ENCODE measurements around the gene EVX2. TPM values are rescaled to one million over a fixed set of nuclear protein-coding genes. Genes with fewer than 3 reads are reported as not detected.

Gene EVX2
- total RNA-seq, 1 donor: not detected

DNA sequence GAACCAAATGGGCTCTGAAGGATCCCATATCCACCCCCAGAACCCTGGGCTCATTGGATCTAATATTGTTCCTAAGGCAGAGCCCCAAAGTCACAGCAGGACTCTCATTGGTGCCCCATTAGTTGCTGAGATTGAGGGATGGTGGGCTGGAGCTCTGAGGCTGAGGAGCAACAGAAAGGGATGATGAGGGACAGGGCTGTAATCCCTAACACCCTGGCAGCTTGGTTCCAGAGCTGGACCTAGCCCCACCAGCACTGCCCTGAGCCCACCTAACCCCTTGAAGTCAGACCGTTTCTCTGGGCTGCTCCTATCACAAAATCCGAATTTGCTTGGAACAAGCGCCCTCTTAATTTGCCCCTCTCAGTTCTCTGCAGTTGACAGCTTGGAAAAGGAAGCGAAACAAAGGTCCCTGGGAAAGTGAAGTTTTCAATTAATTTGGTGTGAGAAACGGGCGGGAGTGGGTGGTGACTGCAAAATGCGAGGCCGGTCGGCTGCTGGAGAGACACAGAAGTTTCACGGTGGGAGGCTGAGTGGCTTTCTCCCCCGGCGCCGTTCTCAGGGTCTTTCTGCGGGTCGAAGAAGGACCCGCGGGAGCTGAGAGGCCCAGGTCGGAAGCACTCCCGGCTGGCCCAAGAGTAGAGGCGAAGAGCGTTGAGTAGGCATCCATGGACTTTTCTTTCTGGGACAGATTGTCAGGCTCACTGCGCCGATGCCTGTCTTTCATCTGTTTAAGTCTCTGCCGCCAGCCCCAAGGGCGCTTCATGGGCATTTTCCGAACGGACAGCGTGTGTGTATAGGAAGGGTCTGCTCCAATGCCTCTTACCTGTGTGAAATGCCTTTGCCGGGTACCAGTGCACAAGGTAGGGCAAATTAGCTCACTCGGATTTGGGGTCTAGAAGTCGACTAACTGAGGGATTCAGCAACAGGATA lies 7.8 kb upstream of the EVX2 start:
- no peak overlapping the region for H3K4me2 ChIP-seq (ENCODE audit: insufficient read depth, low read length)
- no peaks in the 10 kb centered on the region for H3K4me1 ChIP-seq (ENCODE audit: insufficient read depth, low read length)
- peaks cover 97% of the 10 kb centered on the region for H3K27me3 ChIP-seq (ENCODE audit: insufficient read depth, low read length)
- H3K4me3 ChIP-seq (ENCODE audit: insufficient read depth, low read length): no peak overlapping the region
- H3K9me3 ChIP-seq (ENCODE audit: low read depth, low read length): no peaks in the 10 kb centered on the region
- H3K79me2 ChIP-seq (ENCODE audit: insufficient read depth, low read length): no peaks in the 10 kb centered on the region
- DNase-seq (ENCODE audit: insufficient read length, low spot score, missing footprints): no peak
- TF ChIP-seq, protein P1, sequence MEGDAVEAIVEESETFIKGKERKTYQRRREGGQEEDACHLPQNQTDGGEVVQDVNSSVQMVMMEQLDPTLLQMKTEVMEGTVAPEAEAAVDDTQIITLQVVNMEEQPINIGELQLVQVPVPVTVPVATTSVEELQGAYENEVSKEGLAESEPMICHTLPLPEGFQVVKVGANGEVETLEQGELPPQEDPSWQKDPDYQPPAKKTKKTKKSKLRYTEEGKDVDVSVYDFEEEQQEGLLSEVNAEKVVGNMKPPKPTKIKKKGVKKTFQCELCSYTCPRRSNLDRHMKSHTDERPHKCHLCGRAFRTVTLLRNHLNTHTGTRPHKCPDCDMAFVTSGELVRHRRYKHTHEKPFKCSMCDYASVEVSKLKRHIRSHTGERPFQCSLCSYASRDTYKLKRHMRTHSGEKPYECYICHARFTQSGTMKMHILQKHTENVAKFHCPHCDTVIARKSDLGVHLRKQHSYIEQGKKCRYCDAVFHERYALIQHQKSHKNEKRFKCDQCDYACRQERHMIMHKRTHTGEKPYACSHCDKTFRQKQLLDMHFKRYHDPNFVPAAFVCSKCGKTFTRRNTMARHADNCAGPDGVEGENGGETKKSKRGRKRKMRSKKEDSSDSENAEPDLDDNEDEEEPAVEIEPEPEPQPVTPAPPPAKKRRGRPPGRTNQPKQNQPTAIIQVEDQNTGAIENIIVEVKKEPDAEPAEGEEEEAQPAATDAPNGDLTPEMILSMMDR (IDR thresholded peaks at IDR 0.05; ENCODE audit: extremely low read depth, low read depth, low read length): no peak
- H3K36me3 ChIP-seq (ENCODE audit: insufficient read depth, low read length): no peaks in the 10 kb centered on the region
- H3K27ac ChIP-seq (ENCODE audit: low read depth, low read length): no peak overlapping the region
- no peak overlapping the region for H2AFZ ChIP-seq (ENCODE audit: low read length)
- H4K20me1 ChIP-seq (ENCODE audit: insufficient read depth, low read length): no peaks in the 10 kb centered on the region

DNA sequence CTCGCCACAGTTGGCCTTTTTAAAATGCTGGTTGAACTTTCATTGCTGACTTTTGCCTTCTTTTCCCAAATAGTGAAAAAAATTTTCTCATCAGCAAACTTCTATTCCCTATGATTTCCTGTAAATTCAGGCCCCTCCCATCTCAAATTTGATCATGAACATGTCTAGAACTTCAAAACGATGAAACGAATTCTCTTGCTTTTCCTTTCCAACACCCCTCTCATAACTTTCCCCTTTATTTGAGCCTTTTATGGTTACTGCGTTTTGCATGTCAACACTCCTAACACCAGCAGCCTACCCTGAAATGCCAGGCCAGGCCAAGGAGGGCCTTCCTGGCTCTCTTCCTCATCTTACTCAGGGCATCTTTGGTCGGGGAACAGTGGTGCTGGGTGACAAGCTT lies 7.1 kb upstream of the EVX2 start:
- Histone ChIP-seq H3K9me3 (ENCODE audit: low read depth, low read length) (no peaks in the 10 kb centered on the region), H3K36me3 (ENCODE audit: insufficient read depth, low read length) (no peaks in the 10 kb centered on the region), H3K27me3 (ENCODE audit: insufficient read depth, low read length) (peaks cover 97% of the 10 kb centered on the region), H3K4me3 (ENCODE audit: insufficient read depth, low read length) (no peak overlapping the region), H3K4me1 (ENCODE audit: insufficient read depth, low read length) (no peaks in the 10 kb centered on the region), H3K27ac (ENCODE audit: low read depth, low read length) (no peak overlapping the region), H4K20me1 (ENCODE audit: insufficient read depth, low read length) (no peaks in the 10 kb centered on the region), H3K79me2 (ENCODE audit: insufficient read depth, low read length) (no peaks in the 10 kb centered on the region), H3K4me2 (ENCODE audit: insufficient read depth, low read length) (no peak overlapping the region), H2AFZ (ENCODE audit: low read length) (no peak overlapping the region)
- TF ChIP-seq, protein P1 (IDR thresholded peaks at IDR 0.05; ENCODE audit: extremely low read depth, low read depth, low read length): no peak
- no peak for DNase-seq (ENCODE audit: insufficient read length, low spot score, missing footprints)

DNA sequence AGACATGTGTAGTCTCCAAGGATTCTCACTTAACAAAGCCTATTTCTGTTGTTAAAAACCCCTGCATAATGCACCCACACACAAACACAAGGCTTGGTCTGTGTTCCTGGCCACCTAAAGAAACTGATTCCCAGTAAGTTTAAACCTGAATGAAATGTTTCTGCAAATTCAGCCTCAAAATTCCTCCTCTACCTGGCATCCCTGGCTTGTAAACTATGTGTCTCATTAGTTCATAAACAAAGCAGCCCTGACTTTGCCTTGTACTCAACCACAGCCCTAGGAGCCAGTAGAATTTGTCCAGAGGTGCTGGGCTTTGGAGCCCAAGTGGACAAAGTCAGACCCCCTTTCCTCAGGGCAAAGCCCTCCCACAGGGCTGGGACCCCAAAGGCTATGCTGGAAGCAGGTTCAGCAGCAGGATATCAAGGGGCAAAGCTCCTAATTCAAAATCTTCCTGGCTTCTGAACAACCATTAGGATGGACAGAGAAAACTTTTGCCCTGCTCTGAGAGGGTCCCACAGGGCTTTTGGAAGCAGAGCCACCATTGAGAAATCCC lies 6.2 kb upstream of the EVX2 start:
- Histone ChIP-seq H3K79me2 (ENCODE audit: insufficient read depth, low read length) (no peaks in the 10 kb centered on the region), H3K9me3 (ENCODE audit: low read depth, low read length) (no peaks in the 10 kb centered on the region), H3K36me3 (ENCODE audit: insufficient read depth, low read length) (no peaks in the 10 kb centered on the region), H3K4me1 (ENCODE audit: insufficient read depth, low read length) (no peaks in the 10 kb centered on the region), H4K20me1 (ENCODE audit: insufficient read depth, low read length) (no peaks in the 10 kb centered on the region), H3K27me3 (ENCODE audit: insufficient read depth, low read length) (peaks cover 97% of the 10 kb centered on the region), H3K4me2 (ENCODE audit: insufficient read depth, low read length) (no peak overlapping the region), H2AFZ (ENCODE audit: low read length) (no peak overlapping the region), H3K27ac (ENCODE audit: low read depth, low read length) (no peak overlapping the region), H3K4me3 (ENCODE audit: insufficient read depth, low read length) (no peak overlapping the region)
- peak; percentile 85 for DNase-seq (ENCODE audit: insufficient read length, low spot score, missing footprints)
- TF ChIP-seq, protein P1 (IDR thresholded peaks at IDR 0.05; ENCODE audit: extremely low read depth, low read depth, low read length): no peak

Data from osteoblast (primary cell).